Pancreas (tissue), 10 donors: ENCODE data around the gene FADS6. TPM values are rescaled to one million over a fixed set of nuclear protein-coding genes. Genes with fewer than 3 reads are reported as not detected.
"Not testable (repeated sequence)": the region's sequence is repeated elsewhere in the genome, so short reads cannot be mapped to it uniquely, and the experiment has no call there.

Experiments
- ATAC-seq, 4 donors: fragments of 200-7000 bp; cut with Tn5 transposase; one replicate each; pipeline versions ENCODE4 v1.8.0 to v1.9.1; 2020; ENCODE audit warnings: mild to moderate bottlenecking in 4 of 4, moderate library complexity in 4 of 4
- DNase-seq, 6 donors: peaks; one replicate each; pipeline ENCODE4 v3.0.0-alpha.2; 2020
- FAIRE-seq: peaks from 2 replicates; lab custom pipeline; 2012; peaks lifted over from hg19 to GRCh38; lab: Jason Lieb, UNC
- H3K27ac ChIP-seq, 4 donors: fragments of 200-600 bp; sonication (generic); 1 replicate in 3 of 4; 2 replicates in 1 of 4; pipeline versions ENCODE4 v1.5.0 to v1.8.0; 2020
- H3K27me3 ChIP-seq, 4 donors: fragments of 200-600 bp; one replicate each; pipeline ENCODE4 v1.8.0; 2021
- H3K36me3 ChIP-seq, 3 donors: fragments of 200-600 bp; sonication (generic) in 1 of 3; one replicate each; pipeline versions ENCODE4 v1.5.0 to v1.8.0; 2020 to 2021
- H3K4me1 ChIP-seq, 3 donors: fragments of 200-600 bp; one replicate each; pipeline ENCODE4 v1.8.0; 2021
- H3K4me3 ChIP-seq, 4 donors: fragments of 200-600 bp; sonication (generic) in 2 of 4; one replicate each; pipeline versions ENCODE4 v1.5.0 to v1.8.0; 2020 to 2021
- H3K9me3 ChIP-seq, 4 donors: fragments of 200-600 bp; one replicate each; pipeline ENCODE4 v1.8.0; 2021
- CTCF ChIP-seq, 4 donors: fragments of 200-600 bp; sonication (generic) in 3 of 4; IDR thresholded peaks; one replicate each; pipeline versions ENCODE4 v1.5.0 to v1.8.0; 2021; ENCODE audit warnings: antibody characterized with exemption in 4 of 4
- WGBS, 2 donors: extraction: QIAGEN DNeasy Blood & Tissue Kit; methylation state at CpG; one replicate each; pipeline ENCODE4 v1.1.7; 2013; 5-methylcytosine and 5-hydroxymethylcytosine counted together
- intact Hi-C, 3 donors: fragments of 100-400 bp; cut with DNase I; formaldehyde crosslinking; loops; one replicate each; pipeline versions ENCODE4 v1.11.1 to v1.14.2; 2022
- polyA plus RNA-seq, 2 donors: library from polyadenylated mRNA; stranded (reverse); fragments of 200-250 nt; gene quantifications; one replicate each; pipeline ENCODE4 v1.2.3, GENCODE V29; 2013
- total RNA-seq, 6 donors: library from RNA; stranded (reverse); fragmentation: NEBNext Ultra II Directional in 4 of 6; extraction: Animal tissue kit (Norgen Biotek cat#: 25700) in 4 of 6; gene quantifications; one replicate each; pipeline versions ENCODE4 v1.2.1 to v1.2.4, GENCODE V29; 2021 to 2023
- donor health status: healthy with polysubstance abuse.
- donor health status: DM: no; HTN: no; CAD: no; lungs with moderate emphysema.
- donor health status: DM: no; HTN: no; CAD: no.
- donor health status: control.
- donor health status: control.
- donor health status: Bipolar disorder and iron deficiency.
- donor health status: DM: yes; HTN: yes; CAD: no.
- donor health status: DM: no; HTN: no; CAD: no.
- donor health status: DM: no; HTN: no; CAD: no.
- donor health status: DM: yes; HTN: yes; CAD: no.

FADS6 gene
- total and polyA plus RNA-seq, 8 donors = 0.07 to 0.16 TPM; not detected in 6

GRCh38 chr17:74907012-74907411, 13.6 kb upstream of the FADS6 start:
- H3K27ac ChIP-seq = no peak overlapping the region
- no peak for TF ChIP-seq CTCF (IDR thresholded peaks at IDR 0.05)
- DNase-seq = no peak
- 93 to 96% methylated on average over 29 to 34 of the region's 34 CpGs for WGBS, 2 donors
- H3K4me3 ChIP-seq = no peak overlapping the region
- no peaks in the 10 kb centered on the region for H3K27me3 ChIP-seq
- intact Hi-C loops = no loop called here
- H3K36me3 ChIP-seq = no peaks in the 10 kb centered on the region
- ATAC-seq = no peak
- no peak for FAIRE-seq
- H3K4me1 ChIP-seq = no peaks in the 10 kb centered on the region
- H3K9me3 ChIP-seq = no peaks in the 10 kb centered on the region

- intact Hi-C loops = not testable (repeated sequence)
These were observed 12.9 kb upstream of the FADS6 start for GRCh38 chr17:74906214-74906793.

GRCh38 chr17:74904687-74905409, 11.4 kb upstream of the FADS6 start:
- DNase-seq (no peak), FAIRE-seq (no peak), ATAC-seq (no peak)
- no peaks in the 10 kb centered on the region for H3K9me3 ChIP-seq
- 61 to 81% methylated on average over 7 of the region's 7 CpGs for WGBS, 2 donors
- no peak for TF ChIP-seq CTCF (IDR thresholded peaks at IDR 0.05)
- no peaks in the 10 kb centered on the region for H3K36me3 ChIP-seq
- H3K27ac ChIP-seq = no peak overlapping the region
- H3K4me3 ChIP-seq = no peak overlapping the region
- no peaks in the 10 kb centered on the region for H3K27me3 ChIP-seq
- intact Hi-C loops = no loop called here
- H3K4me1 ChIP-seq = no peaks in the 10 kb centered on the region

More at GRCh38 chr17:74906214-74906793, 12.9 kb upstream of the FADS6 start:
- not testable (repeated sequence) for H3K9me3 ChIP-seq, DNase-seq, ATAC-seq, H3K27ac ChIP-seq, H3K27me3 ChIP-seq, H3K4me3 ChIP-seq, FAIRE-seq, H3K36me3 ChIP-seq, H3K4me1 ChIP-seq
- WGBS, 2 donors = 62 to 69% methylated on average over 6 of the region's 6 CpGs

GRCh38 chr17:74903671-74904070, 10.2 kb upstream of the FADS6 start:
- DNase-seq (no peak), FAIRE-seq (no peak), ATAC-seq (no peak)
- TF ChIP-seq CTCF (IDR thresholded peaks at IDR 0.05) = no peak
- Histone ChIP-seq H3K27ac (no peak overlapping the region), H3K27me3 (no peaks in the 10 kb centered on the region), H3K36me3 (no peaks in the 10 kb centered on the region), H3K4me1 (no peaks in the 10 kb centered on the region), H3K4me3 (no peak overlapping the region), H3K9me3 (no peaks in the 10 kb centered on the region)
- intact Hi-C loops = no loop called here
- 54 to 75% methylated on average over 6 of the region's 6 CpGs for WGBS, 2 donors

- no peak for ATAC-seq
- no peak for TF ChIP-seq CTCF (IDR thresholded peaks at IDR 0.05)
- FAIRE-seq = no peak
- H3K4me3 ChIP-seq = no peak overlapping the region
- no peaks in the 10 kb centered on the region for H3K9me3 ChIP-seq
- no peaks in the 10 kb centered on the region for H3K27me3 ChIP-seq
- H3K36me3 ChIP-seq = no peaks in the 10 kb centered on the region
- DNase-seq = no peak
- WGBS, 2 donors = 76 to 84% methylated on average over 9 of the region's 9 CpGs
- H3K4me1 ChIP-seq = no peaks in the 10 kb centered on the region
- H3K27ac ChIP-seq = no peak overlapping the region
- intact Hi-C loops = no loop called here
These were observed 9.6 kb upstream of the FADS6 start for GRCh38 chr17:74903034-74903433.
